ENCODE results near the gene BCORL1.

The BCORL1 gene

GRCh38 chrX:129968968-129969367, 13.5 kb upstream of the BCORL1 start:
- no peak for DNase-seq

DNA sequence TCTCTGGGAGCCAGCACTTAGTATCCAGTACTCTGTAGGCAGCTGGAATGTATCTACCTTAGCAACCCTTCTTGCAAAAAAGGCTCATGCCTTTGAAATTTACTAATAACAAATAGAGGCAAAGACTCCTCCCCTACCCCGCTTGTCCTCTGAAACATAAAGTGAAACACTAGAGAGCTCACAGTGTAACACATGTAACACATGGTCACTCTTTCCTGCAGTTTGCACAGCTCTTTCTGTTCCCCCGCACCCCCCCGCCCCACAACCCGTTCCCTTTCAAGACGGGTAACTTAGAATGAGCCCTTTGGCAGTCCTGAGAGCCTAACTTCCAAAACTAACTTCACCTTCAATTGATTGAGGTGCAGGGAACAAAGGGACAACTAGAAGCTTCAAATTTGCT, 6.0 kb upstream of the BCORL1 start:
- DNase-seq: no peak

- DNase-seq: no peak
Observed at GRCh38 chrX:129979207-129979920, 3.1 kb upstream of the BCORL1 start.

GRCh38 chrX:129980001-129980401, 2.4 kb upstream of the BCORL1 start:
- peak; percentile 30 to 47 for DNase-seq

DNA sequence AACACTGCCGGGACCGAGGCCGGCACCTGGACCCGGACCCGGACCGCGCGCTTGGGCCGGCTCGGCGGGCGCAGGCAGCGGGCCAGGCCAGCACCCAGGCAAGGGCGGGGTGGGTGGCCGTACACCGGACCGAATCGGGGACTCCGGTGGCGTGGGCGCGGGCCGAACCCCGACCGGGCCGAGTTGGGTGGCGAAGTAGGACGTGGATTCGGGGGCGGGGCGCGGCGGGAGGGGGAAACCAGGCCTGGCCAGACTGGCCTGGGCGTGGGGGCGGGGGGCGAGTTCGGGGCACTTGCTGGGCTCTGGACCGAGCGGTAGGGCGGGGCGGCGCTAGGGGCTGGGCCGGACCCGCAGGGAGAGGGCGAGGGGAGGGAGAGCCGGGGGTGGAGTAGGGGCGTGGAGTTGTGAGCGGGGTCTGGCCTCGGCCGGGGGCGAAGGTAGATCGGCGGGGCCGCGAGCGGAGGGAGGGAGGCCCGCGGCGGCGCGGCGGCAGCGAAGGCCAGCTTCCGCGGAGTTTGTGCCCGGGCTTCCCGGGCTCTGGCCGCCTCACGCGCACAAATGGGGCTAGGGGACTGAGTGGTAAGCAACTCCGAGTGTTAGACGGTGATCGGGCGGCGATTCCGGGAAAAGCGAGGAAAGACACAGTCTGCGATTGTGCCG, 1.8 kb upstream of the BCORL1 start:
- peak in 1 of 2 donors; percentile 12 for DNase-seq

DNA sequence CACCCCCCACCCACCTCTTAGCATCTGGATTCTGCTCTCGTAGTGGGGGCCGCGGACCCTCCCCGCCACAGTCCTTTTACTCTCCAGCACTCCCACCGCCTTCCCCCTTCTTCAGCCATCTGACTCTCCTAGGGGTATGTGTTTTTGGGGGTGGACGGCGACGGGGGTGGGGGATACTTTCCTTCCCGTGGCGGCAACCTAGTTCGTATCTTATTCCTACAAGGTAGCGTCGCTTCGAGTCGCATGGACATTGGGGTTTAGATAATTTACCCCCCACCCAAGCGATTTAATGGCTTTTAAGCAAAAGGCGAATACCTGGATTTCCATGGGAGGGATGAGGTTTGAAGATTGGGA, 1.3 kb upstream of the BCORL1 start:
- no peak for DNase-seq

GRCh38 chrX:129981752-129982299, 609 bp upstream of the BCORL1 start:
- no peak for DNase-seq

- no peak for DNase-seq
Observed at GRCh38 chrX:129983575-129984110, 1.2 kb downstream of the BCORL1 start.

DNA sequence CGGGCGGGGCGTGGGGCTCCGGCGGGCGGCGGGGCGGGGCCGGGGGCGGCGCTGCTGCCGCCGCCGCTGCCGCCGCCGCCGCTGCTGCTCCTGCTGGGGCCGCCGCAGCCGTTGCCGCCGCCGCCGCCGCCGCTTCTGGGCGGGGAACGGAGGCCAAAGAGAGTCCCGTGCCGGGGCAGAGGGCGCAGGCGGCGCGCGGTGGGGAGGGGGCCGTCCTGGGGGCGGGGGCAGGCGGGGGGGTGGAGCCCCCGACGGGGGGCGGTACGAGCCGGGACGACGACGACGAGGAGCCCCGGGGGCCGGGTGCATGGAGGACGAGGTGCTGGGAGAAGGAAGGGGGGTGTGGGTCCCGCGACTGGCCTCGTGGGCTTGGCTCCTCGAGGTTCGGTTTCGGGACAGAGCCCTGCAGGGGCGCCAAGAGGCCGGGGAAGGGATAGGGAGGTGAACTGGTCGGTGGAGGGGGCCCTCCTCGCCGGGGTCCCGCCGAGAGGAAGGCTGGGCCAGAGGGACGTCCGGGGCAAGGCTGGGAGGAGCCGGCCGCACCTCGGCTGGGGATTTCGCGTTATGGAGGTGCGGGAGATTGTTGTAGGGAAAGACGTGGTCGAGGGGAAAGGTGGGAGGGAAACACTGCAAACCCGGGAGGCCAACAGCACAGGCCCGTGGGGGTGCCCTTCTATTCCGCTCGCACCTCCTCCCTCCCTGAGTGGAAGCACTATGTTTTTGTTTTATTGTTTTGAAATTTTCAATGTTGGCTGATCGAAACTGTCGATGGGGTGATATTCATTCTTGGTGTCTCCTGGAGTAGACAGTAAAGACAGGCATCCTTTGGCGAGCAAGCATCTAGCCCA, 1.9 kb downstream of the BCORL1 start:
- peak; percentile 44 to 60 for DNase-seq

GRCh38 chrX:129987871-129988270, 5.4 kb downstream of the BCORL1 start:
- DNase-seq: no peak

DNA sequence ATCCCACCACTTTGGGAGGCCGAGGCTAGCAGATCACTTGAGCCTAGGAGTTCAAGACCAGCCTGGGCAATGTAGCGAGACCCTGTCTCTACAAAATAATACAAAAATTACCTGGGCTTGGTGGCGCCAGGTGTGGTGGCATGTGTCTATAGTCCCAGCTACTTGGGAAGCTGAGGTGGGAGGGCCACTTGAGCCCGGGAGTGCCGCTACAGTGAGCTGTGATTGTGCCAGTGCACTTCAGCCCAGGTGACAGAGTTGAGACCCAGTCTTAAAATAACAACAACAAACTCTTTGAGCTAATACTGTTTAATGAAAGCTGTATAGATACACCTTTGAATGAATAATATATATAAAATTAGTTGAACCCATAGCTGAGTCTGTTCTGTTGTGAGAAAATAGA, 9.7 kb downstream of the BCORL1 start:
- DNase-seq: no peak

GRCh38 chrX:129996120-129996519, 13.7 kb downstream of the BCORL1 start:
- DNase-seq: no peak

DNA sequence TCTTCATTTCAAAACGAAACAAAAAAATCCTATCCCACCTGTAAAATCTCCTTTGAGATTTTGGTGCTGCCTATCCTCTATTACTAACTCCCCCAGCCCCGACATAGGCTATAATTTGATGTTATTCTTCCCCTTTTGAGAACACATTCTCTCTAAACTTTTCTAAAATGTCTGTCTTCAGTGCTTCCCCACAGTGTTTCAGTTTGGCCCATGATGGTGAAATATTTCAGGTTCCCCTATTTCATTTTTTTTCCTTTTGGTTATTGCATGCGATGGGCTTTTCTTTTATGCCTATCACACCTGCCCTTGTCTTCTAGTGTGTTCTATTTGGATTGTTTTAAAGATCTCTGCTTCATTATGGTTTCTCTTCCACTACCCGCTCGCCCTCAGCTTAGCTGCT, 14.7 kb downstream of the BCORL1 start:
- DNase-seq: no peak

DNA sequence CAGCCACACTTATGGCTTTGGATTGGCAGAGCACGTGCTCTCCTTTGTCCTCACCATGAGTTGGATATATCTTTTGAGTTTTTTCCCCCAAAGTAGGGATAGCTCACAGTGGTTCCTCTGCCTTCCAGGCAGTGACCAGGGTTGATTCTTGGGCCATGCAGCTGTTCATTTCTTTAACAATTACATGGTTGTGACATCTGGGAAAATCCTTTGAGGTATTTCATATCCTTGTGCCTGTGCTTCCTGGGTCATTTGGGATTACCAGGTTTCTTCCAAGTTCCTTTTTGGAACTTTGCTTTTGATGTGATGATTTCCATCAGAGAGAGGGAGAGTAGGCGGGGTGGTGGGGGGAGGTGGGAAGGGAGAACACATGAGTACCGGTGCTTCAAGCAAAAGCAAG, 15.6 kb downstream of the BCORL1 start:
- no peak for DNase-seq

DNA sequence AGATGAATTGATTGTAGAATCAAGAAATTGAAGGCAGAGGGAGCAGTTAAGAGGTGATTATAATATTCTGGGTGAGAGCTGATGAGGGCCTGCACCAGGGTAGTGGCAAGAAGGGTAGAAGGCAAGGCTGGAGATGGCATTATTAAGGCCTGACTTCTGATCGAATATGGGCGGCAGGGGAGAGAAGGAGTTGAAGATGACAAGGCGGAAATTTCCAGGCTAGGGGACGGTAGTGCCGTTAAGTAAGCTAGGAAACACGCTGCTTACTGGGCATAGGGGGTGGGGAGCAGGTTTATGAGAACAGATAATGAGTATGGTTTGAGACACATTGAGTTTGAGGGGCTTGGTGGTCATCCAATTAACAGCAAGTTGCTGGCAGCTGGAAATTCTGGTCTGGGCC, 19.5 kb downstream of the BCORL1 start:
- no peak for DNase-seq

DNA sequence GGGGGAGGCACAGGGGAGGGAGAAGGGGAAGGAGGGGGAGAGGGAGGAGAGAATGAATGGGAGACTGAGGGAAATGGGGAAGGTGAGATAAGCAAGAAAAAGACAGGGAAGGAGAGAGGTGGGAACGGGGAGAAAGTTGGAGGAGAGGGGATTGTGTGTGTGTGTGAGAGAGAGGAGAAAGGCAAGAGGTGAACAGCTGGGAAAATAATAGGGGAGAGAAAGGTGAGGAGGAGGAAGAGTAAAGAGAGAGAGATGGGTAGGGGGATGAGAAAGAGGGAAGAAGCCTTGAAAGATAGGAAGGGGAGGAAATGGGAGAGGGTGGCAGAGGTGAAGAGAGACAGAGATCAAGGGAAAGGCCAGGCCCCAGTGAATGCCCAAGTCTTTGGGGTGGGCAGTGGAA, 20.1 kb downstream of the BCORL1 start:
- no peak for DNase-seq

- DNase-seq: no peak
Observed at GRCh38 chrX:130005089-130005807, 22.8 kb downstream of the BCORL1 start.

- DNase-seq: no peak
Observed at GRCh38 chrX:130009658-130010223, 27.3 kb downstream of the BCORL1 start.

DNA sequence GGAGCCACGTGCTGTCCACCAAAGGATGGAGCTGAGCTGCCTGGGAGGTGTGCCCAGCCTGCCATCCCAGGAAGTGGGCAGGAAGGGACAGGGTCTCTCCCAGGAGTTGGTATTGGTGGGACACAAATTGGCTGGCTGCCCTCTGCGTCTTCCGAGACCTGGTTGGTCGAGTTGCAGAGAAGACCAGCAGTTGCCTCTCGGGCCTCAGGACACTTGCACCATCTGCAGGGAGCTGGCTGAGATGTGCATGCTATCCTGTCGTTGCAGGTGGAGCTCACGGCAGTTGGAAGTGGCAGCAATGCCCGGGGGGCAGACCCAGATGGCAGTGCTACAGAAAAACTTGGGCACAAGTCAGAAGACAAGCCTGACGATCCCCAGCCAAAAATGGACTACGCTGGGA, 30.2 kb downstream of the BCORL1 start:
- no peak for DNase-seq

DNA sequence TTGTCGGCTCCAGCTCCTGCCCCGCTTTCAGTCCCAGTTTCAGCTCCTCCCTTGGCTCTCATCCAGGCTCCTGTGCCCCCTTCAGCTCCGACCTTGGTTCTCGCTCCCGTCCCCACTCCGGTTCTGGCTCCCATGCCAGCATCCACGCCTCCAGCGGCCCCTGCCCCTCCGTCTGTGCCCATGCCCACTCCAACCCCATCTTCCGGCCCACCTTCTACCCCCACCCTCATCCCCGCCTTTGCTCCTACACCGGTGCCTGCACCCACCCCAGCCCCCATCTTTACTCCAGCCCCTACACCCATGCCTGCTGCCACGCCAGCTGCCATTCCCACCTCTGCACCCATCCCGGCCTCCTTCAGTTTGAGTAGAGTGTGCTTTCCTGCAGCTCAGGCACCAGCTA, 31.2 kb downstream of the BCORL1 start:
- DNase-seq: no peak

DNA sequence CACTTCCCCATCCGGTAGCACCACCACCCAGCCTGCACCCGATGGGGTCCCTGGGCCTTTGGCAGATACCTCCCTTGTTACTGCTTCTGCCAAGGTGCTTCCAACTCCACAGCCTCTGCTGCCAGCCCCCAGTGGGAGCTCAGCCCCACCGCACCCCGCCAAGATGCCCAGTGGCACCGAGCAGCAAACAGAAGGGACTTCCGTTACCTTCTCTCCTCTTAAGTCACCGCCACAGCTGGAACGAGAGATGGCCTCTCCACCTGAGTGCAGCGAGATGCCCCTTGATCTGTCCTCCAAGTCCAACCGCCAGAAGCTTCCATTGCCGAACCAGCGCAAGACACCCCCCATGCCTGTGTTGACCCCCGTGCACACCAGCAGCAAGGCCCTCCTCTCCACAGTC, 31.9 kb downstream of the BCORL1 start:
- no peak for DNase-seq

DNA sequence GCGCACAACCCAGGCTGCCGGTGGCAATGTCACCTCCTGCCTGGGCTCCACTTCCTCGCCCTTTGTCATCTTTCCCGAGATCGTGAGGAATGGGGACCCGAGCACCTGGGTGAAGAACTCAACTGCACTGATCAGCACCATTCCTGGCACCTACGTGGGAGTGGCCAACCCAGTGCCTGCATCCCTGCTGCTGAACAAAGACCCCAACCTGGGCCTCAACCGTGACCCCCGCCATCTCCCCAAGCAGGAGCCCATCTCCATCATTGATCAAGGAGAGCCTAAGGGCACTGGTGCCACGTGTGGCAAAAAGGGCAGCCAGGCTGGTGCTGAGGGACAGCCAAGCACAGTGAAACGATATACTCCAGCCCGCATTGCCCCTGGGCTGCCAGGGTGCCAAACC, 32.3 kb downstream of the BCORL1 start:
- no peak for DNase-seq
